Measurements from ENCODE around the gene HSF5. TPM values are rescaled to one million over a fixed set of nuclear protein-coding genes. Genes with fewer than 3 reads are reported as not detected.

The HSF5 gene
- total RNA-seq, 1 donor from 2014 or later, result 0.09 TPM

DNA sequence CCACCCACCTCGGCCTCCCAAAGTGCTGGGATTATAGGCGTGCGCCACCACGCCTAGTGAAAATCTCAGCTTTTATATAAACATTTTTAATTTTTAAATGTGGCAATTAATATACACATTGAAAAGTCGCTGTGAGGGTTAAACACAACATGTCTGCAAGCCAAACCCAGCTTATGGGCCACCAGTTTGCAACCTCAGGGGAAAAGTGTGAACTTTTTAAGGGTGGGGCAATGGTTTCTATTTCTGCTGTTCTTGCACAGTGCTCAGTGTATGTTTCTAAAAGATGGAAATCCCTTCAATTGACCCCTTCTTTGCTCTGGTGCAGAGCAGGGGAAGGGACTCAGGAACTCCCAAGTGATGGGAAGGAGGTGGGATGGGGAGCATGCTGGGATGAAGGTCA lies 117.9 kb downstream of the HSF5 start:
- Mint-ChIP-seq H3K27ac (no peak overlapping the region), H3K4me3 (no peak overlapping the region), H3K9me3 (no peaks in the 10 kb centered on the region), H3K36me3 (peaks cover 15% of the 10 kb centered on the region), H3K4me1 (peaks cover 17% of the 10 kb centered on the region), H3K27me3 (ENCODE audit: low read depth) (no peaks in the 10 kb centered on the region)
- TF ChIP-seq, protein P1, sequence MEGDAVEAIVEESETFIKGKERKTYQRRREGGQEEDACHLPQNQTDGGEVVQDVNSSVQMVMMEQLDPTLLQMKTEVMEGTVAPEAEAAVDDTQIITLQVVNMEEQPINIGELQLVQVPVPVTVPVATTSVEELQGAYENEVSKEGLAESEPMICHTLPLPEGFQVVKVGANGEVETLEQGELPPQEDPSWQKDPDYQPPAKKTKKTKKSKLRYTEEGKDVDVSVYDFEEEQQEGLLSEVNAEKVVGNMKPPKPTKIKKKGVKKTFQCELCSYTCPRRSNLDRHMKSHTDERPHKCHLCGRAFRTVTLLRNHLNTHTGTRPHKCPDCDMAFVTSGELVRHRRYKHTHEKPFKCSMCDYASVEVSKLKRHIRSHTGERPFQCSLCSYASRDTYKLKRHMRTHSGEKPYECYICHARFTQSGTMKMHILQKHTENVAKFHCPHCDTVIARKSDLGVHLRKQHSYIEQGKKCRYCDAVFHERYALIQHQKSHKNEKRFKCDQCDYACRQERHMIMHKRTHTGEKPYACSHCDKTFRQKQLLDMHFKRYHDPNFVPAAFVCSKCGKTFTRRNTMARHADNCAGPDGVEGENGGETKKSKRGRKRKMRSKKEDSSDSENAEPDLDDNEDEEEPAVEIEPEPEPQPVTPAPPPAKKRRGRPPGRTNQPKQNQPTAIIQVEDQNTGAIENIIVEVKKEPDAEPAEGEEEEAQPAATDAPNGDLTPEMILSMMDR (IDR thresholded peaks at IDR 0.05; ENCODE audit: unreplicated experiment), result no peak
- no peak for DNase-seq (ENCODE audit: low spot score in 2 of 2, unreplicated experiment in 2 of 2)

Other genes starting within 250 kb of the HSF5 start
- 0.16 to 0.29 TPM (median 0.27 TPM) in 3 replicates for gene LPO, start 249.8 kb downstream of the HSF5 start, total RNA-seq
- not detected in 3 replicates for gene MPO, start 207.5 kb downstream of the HSF5 start, total RNA-seq
- gene TSPOAP1, start 159.6 kb downstream of the HSF5 start, total RNA-seq, result 87.2 to 88.8 TPM (median 88.4 TPM) in 3 replicates
- 76.8 to 90.7 TPM (median 86.6 TPM) in 3 replicates for gene SUPT4H1, start 136.2 kb downstream of the HSF5 start, total RNA-seq
- gene RNF43, start 70.9 kb downstream of the HSF5 start, total RNA-seq, result 38.7 to 40.3 TPM (median 39.0 TPM) in 3 replicates
- 73.1 to 76.8 TPM (median 74.4 TPM) in 3 replicates for gene MTMR4, start 26.2 kb upstream of the HSF5 start, total RNA-seq
- gene TEX14, start 203.6 kb upstream of the HSF5 start, total RNA-seq, result 0.20 to 0.43 TPM (median 0.34 TPM) in 3 replicates
- 28.8 to 31.7 TPM (median 30.3 TPM) in 3 replicates for gene RAD51C, start 204.2 kb upstream of the HSF5 start, total RNA-seq